GM19238 (cell line): ENCODE data around the gene TPP2.

Experiments used
- DNase-seq: peaks from one replicate; pipeline ENCODE4 v3.0.0; 2011; ENCODE audit warnings: low spot score; ENCODE audit not compliant: insufficient read length

TPP2 gene

DNA sequence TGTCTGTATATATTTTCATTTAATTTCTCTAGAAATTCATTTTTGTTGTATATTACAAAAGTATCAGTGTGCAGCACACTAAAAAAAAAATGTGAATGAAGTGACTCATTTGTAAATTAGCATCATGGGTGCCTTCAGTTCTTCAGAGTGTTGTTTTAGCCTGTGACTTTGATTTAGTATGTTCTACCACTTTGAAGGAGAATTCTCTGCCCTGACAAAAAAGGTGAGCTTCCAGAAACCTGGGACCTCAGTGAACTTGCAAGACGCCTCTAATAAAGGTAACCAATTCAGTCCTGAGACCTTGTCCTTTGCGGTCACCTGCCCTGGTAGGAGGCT, 95.7 kb downstream of the TPP2 start:
- no peak for DNase-seq

DNA sequence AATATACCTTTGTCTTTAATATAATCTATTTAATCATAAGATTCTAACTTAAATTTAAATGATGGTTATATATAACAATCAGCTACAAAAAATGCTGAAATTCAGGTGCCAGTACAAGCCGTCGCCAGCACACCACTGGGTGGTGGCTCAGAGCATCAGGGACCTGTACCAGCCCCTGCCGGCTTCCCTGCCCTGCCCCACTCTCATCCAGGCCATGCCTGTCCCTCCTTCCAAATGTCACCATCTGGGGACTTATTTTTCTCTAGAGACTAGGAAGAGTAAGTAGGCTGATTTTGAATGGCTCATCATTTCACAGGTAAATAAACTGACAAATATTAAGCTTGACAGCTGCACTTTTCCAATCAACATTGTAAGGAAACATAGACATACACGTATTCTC, 96.5 kb downstream of the TPP2 start:
- no peak for DNase-seq

DNA sequence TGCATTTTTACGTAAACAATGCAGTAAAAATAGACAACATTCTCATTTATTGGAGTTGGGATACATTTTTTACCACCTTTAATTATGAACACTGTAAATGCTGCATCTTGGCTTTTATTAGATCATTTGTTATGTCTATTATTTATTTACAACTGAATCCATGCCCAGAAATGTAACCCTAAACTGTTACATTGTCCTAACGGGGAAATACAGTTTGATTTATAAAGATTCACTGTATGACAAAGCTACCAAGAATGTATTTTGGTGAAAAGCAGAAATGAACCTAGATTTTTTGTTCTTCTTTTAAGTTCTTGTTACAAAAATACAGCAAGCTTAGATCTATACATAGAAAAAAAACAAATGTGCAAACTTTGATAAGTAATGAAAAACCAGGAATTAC, 97.0 kb downstream of the TPP2 start:
- no peak for DNase-seq

DNA sequence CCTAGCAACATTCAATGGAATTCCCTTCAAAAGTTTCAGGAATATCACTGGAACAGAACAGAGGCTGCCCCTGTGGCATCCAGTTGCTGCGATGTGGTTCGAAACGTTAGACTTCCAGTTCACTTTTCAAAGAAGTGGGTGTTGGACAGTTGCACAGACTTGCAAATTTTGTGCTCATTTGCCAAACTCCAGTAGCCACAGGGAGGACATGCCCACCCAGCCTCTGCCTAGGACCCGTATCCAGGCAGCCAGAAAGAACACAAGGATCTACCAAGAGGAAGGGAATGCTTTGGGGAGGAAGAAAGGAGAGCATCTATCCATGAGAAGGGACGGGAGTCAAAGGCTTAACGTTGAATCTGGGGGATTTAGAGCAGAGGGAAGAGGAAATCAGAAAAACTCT, 98.2 kb downstream of the TPP2 start, which contains the start of gene METTL21C:
Gene METTL21C, minus strand, starts transcription at position 108 of the 400 bp plus-strand sequence. CDS start 546 bp downstream, outside the sequence.
- DNase-seq = no peak

DNA sequence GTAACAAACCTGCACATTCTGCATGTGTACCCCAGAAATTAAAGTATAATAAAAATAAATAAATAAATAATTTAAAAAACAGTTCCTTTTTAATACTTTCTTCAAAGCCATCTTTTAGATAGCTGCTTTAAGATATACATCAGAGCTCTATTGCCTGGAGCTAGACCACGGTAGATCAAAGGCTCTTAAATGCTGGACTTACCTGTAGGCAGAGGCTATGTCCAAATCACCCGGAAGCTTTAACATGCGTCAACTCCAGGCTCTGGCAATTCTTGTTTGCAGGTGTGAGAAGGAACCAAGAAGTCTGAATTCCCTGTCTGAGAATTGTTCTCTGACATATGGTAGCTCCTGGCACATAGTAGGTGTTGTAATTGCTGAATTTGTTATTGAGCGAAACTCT, 99.7 kb downstream of the TPP2 start:
- DNase-seq = no peak

DNA sequence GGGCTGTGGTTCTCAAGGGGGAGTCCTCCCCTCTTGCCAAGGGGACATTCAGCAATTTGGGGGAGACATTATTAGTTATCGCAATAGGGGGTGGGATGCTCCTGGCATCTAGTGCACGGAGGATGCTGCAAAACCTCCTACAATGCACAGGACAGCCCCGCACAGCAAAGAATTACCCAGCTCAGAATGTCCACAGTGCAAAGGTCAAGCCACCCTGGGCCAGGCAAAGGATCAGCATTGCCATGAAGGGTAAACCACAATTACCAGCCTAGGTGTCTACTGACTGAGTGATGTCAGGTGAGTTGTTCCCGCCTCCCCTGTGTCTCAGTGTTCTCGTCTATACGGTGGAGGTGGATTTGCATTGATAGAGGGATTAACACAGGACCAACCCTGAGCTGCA, 100.5 kb downstream of the TPP2 start:
- DNase-seq = no peak

DNA sequence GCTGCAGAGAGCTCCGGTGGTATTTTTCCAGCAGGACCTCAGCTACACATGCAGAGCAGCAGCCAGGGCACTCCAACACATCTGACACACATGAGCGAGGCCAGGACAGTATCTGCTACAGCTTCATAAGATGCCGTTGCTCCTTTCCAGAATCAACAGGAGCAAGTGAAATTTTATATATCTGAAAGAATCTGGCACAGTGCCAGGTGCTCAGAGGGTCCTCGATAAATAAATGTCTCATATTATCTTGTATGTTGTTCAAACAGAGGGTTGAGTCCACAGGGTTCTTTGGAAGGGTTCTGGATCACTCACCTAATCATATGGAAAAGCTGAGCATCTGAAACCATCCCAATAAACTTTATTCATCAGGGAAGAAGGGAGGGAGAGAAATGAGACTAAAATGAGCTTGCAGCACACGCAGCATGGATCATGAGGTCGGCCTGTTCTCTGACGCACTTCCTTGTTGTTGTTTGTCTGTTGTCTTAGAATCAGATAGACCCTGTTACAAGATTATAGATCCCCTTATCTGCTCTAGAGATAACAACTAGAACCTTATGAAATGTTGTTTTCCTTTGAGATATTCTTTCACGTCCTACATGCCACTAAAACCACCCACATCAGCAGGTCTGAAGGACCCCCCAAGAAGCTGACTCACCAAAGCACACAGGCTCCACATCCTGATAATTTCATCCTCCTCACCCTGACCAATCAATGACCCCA, 101.3 kb downstream of the TPP2 start:
- DNase-seq = no peak

DNA sequence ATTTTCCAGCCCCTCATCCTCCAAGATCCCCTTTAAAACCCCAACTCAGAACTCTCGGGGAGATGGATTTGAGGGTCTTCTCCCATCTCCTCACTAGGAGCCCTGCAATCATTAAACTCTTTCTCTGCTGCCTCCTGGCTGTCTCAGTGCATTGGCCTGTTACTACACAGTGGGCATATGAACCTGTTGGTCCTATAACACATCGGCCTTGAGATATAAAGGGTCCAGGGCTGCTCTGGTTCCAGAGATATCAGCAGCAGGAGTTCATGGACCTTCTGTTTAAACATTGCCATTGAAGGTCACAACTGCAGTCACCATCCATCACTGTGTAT, 101.8 kb downstream of the TPP2 start:
- no peak for DNase-seq

DNA sequence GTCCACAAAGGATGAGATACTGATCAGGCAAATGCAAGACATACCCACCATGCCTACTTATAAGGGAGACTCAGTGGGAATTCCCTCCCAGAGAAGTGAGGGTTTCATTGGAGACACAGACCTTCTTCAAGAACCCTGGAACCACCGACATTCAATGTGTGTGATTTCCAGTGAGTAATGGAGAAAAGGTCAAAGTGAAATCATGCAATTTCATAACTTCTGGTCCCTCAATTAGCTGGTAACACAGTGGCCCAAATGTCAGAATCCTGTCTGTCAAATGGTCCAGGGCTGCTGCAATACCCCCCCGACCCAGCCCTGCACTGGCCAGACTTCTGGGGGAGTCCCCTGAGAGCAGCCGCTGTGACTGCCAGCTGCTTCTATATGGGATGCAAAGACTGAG, 102.7 kb downstream of the TPP2 start:
- no peak for DNase-seq

DNA sequence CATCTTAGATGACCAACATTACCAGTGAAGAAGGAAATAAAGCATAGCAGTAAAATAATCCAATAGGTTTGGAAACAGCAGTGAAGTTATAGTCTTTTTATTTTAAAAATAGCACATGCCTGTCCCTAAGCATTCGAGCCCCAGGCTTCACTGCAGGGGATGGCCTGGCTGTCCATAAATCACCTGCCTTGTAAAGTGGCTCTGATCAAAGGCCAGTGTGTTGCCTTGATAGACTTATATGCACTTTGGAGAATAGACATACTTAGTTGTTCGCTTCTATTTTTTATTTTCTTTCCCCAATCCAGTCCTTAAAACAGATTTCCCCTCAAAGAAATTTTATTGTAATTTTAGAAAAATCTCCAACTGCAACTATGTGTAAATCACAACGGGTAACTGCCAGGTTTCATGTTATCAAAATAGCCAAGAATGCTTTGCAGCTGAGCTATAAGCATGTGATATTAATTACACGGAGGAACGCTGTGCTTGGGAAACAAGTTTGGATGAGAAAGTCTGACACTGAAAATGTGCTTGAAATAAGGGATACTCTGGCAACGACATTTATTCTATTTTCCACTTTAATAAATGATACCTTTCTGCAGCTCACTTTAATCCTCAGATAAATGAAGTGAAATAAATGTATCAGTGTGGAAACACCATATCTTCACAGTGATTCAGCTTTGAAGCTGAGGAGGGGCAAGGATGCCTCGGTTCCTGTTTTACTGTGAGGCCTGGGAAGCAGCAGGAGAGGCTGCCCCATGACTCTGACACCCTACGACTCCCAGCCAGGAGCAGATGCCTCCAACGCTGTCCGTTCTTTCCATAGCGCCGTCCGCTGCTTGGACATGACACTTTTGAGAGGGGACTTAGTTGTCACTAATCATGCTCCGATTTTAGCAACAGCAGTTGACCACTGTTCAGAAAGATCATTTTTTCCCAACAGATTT, 103.6 kb downstream of the TPP2 start:
- DNase-seq = no peak

DNA sequence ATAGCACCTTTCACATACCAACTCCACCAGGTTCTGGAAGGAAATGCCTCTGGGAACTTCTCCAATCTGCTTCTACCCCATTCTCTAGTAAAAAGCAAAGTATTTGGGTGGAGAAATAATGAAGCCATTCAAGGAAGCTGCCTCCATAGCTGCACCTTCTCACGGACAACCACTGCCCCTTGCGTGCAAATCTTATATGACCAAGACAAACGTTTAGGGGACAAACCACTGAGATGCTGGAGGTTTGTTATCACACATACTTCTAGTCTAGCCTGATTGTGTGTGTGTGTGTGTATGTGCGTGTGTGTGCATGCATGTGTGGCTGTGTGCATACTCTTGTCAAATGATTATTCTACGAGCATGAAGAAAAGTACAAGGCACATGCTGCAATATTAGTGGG, 104.5 kb downstream of the TPP2 start:
- no peak for DNase-seq

DNA sequence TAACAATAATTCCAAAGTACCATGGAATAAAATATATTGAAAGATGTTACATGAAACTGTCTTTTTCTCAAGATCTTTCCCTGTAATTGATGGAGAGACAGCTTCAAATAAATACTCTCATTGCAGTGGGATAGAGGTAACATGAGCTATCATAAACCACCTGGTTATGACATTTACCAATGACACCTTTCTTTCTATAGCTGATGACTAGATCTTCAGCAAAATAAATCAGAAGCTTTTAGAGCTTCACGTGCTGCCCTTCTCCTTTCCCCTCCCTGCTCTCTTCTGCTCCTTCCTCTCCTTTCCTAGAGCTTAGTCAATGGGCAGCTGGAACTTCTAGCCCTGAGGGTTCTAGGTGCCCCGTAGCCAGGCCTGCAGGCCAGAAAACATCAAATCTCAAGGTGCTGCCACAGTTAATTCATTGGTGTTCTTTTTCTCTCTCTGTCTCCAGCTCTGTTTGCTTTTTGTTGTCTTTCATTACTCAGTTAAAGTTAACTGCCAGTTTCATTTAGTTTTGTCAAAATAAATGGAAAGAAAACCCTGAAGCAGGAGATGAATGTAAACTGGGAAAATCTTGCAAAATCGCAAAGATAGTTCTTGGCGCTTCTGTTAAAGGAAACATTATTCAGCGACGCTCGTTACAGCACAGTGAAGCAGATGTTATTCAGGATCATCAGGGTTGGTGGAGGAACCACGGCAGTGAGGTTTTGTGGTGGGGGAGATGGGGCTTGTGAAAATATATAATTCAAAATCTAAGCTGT, 106.4 kb downstream of the TPP2 start:
- no peak for DNase-seq

DNA sequence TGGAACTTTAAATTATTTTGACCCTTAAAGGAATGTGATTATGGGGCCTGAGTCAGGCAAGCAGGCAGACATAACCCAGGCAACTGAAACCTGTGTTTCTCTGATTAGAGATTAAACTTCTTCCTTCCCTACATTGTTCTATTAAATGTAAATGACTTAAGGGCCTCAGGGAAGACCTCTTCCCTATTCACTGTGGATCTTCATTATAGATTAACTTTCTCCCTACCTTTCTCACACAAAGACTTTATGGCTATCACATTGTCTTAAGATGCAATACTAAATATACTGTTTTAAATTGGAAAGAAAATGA, 106.9 kb downstream of the TPP2 start:
- no peak for DNase-seq

DNA sequence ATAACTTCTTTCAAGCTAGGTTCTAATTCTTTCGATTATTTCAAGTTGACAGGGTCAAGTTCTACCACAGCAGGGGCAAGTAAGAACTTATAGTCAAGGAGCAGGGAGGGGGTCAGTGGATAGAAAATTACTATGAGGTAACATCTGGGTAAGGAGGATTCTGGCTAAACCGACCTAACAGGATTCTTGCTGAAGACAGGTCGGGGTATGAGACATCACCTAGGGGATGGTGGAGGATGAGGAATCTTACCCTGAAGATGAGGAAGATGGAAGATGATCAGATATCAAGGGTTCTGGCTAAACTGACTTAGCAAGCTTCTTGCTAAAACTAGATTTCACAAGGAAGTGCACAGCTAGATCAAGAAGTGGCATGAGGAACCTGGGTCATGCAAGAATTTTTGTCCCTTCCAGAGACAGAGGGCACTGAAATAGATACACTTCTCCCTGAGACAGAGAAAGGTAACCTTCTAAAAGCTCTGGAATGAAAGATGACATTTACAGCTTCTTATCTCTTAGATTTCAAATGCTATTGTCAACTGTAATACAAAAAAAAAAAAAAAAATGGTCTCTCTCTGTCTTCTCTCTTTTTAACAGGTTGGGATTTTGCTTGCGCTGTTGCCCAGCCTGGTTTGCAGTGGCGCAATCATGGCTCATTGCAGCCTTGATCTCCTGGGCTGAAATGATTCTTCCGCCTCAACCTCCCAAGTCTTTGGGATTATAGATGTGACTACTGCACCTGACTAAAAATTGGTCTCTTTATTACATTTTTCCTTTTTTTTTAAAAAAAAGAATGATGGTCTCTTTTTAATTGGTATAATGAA, 107.7 kb downstream of the TPP2 start:
- DNase-seq = no peak

DNA sequence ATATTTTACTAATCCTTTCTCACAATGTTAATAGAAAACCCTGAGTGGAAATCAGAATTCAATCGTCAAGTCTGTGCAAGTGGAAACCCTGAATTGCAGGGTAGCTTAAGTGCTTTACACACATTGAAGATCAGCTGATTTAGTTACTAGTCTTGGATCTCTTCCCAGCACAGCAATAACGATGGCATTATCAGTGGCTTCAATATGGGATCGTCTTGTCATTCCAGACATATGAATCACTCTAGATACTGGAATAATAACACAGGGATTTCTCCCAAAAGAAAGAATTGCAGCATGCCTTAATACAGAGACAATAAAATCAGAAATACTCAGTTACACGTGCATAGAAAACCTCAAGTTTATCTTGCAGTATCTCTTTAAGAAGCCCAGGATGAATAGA, 110.7 kb downstream of the TPP2 start:
- DNase-seq = no peak

DNA sequence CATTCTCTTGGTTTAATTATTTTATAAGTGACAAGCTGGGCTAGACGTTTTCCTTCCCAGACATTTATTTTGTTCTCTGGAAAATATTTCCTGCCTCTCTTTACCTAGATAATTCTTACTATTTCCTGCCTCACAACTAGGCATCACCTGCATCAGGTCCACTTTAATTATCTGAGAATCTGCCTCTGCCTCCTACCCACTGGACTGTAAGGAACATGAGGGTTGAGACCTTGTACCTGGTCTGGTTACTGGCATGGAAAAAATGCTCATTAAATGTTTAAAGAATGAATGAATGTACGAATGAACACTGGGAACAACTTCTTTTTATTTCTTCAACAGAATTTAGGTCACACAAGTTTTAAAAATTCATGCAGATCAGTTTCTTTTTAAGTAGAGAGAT, 111.4 kb downstream of the TPP2 start:
- no peak for DNase-seq

DNA sequence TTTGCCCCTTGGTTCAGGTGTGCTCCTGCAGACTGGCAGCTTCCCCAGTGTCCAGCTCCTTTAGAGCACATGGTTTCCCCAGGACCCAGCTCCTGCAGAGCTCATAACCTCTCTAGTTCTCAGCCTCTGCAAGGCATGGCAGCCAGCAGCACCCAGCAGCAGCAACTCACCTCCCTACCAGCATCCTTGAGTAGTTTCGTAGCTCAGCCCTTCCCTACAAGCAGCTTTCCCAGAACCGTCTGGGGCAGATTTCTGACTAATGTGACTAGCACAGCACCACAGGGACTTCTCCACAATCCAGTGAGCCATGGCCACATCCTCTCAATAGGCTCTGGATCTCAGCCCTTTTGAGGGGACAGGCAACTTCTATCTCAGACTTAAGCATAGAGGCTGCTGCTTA, 112.2 kb downstream of the TPP2 start:
- no peak for DNase-seq

DNA sequence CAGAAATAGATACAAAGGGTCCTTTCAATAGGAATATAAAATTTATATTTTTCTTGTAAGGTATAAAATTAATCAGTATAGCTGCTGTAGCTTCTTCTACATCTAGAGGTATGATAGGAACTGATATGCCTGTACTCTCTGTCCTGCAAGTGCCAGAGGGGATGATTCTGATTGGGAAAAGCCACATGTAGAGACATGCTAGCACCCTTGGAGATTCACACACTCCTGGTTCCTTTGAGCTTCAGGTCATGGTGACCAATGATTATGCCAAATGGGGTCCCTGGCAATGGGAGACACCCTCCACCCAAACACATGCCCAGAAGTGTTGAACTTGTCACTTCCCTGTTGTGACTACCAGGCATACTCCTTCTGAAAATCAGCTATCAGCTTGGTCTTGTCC, 112.8 kb downstream of the TPP2 start:
- DNase-seq = no peak

DNA sequence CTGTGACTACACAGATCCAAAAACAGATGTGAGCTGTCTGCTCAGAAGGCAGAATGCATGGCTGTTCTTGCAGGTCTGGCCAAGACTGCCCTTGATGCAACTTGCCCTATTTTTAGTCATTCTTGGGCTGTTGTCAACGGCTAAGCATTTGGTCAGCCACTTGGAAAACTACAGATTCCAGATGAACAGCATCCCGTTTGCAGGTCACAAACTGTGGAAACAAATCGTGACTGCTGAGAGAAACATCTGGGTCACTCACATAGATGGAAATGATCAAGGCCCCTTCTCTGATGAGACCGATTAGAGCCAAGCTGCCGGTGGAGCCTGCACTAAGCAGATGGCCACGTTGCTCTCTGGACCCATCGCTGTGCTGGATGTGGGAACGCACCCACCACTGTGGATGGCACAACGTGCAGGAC, 113.5 kb downstream of the TPP2 start:
- DNase-seq = no peak

DNA sequence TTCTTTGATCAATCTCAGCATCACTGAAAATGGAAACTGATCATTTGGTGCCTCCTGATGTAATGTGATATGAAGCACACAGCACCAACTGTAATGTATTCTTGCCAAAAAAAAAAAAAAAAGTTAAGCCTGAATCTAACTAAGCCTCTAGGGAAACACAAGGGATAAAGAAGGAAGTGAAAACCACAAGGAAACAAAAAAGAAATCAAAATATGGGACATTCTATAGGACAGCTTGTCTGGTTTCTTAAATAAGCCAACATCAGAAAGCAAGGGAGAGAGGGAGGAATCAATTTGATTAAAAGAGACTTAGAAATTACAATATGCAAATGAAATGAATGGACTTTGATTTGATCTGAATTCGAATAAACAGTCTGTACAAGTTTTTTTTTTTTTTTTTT, 118.7 kb downstream of the TPP2 start:
- no peak for DNase-seq

DNA sequence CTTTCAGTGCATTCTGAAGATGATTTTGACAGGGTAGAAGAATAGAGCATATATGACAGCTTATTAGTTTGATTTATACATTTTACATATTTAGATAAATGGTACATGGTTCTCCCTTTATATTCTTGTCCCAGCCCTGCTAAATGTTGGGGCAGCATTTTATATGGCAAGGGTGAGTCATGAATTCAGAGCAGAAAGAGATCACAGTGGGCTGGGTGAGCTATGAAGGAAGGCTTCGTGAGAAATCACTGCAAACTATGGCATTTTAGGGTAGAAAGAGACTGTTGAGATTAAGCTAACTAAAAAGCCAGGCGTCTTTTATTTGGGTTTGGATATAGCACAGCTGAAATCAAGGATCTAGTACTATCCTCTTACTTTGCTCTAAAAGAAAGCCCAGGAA, 122.0 kb downstream of the TPP2 start:
- no peak for DNase-seq
